H1 (cell line): ENCODE data around the gene DDX3X. TPM values are rescaled to one million over a fixed set of nuclear protein-coding genes. Genes with fewer than 3 reads are reported as not detected.
A peak's percentile ranks its signal among the peaks of the same experiment; 100 is the strongest.

Experiments used
- CTCF ChIA-PET: fragments of 300-600 bp; sonication (Branson Sonifier 250); formaldehyde crosslinking; loops from one replicate; lab custom pipeline; 2021; ENCODE audit not compliant: partially characterized antibody; lab: Charles Lee
- POLR2A ChIA-PET: fragments of 300-600 bp; sonication (Branson Sonifier 250); formaldehyde crosslinking; loops from one replicate; lab custom pipeline; 2021; ENCODE audit warnings: inconsistent platforms; ENCODE audit not compliant: partially characterized antibody; lab: Charles Lee
- DNase-seq, 2 experiments: peaks; one replicate each; pipeline versions ENCODE4 v3.0.0 to v3.0.0-alpha.2; 2010 to 2022; ENCODE audit warnings: low spot score in 2 of 2, low read depth in 1 of 2, mixed read lengths in 1 of 2
- FAIRE-seq: peaks from 2 replicates; lab custom pipeline; 2011; peaks lifted over from hg19 to GRCh38; lab: Jason Lieb, UNC
- H2AFZ ChIP-seq: 2 replicates; pipeline ENCODE4 v1.8.1; 2012; ENCODE audit warnings: low read length, inconsistent platforms
- H2AK5ac ChIP-seq: 2 replicates; pipeline ENCODE4 v1.6.1; 2013; ENCODE audit warnings: low read depth, low read length
- H2BK120ac ChIP-seq: replicated peaks from 2 replicates; pipeline ENCODE3; 2013; ENCODE audit warnings: low read depth, low read length, inconsistent platforms
- H2BK12ac ChIP-seq: 2 replicates; pipeline ENCODE4 v1.6.1; 2013; ENCODE audit warnings: low read depth, low read length
- H2BK15ac ChIP-seq: 2 replicates; pipeline ENCODE4 v1.6.1; 2013; ENCODE audit warnings: low read length
- H2BK20ac ChIP-seq: 2 replicates; pipeline ENCODE4 v1.6.1; 2013; ENCODE audit warnings: low read length
- H2BK5ac ChIP-seq: 2 replicates; pipeline ENCODE4 v1.6.1; 2013; ENCODE audit warnings: low read depth, low read length
- H3K14ac ChIP-seq: 2 replicates; pipeline ENCODE4 v1.6.1; 2013; ENCODE audit warnings: inconsistent platforms; ENCODE audit not compliant: insufficient read length
- H3K18ac ChIP-seq: 2 replicates; pipeline ENCODE4 v1.6.1; 2013; ENCODE audit warnings: low read length; ENCODE audit errors: extremely low read depth
- H3K23ac ChIP-seq: 2 replicates; pipeline ENCODE4 v1.6.1; 2013; ENCODE audit warnings: inconsistent platforms; ENCODE audit not compliant: insufficient read length
- H3K23me2 ChIP-seq: 2 replicates; pipeline ENCODE4 v1.6.1; 2013; ENCODE audit warnings: low read depth, low read length
- H3K27ac ChIP-seq: 2 replicates; pipeline ENCODE4 v1.6.1; 2011; ENCODE audit warnings: low read depth, low read length, inconsistent platforms
- H3K27me3 ChIP-seq, 4 experiments: replicated peaks in 1 of 4; 1 replicate in 1 of 4; 2 replicates in 3 of 4; pipeline versions ENCODE4 v1.6.1 to v1.8.1; 2011 to 2013; ENCODE audit warnings: low read length in 3 of 4, mild to moderate bottlenecking in 3 of 4, inconsistent platforms in 2 of 4, mixed read lengths in 2 of 4, moderate library complexity in 1 of 4; ENCODE audit not compliant: control insufficient read depth in 3 of 4, insufficient read depth in 3 of 4; ENCODE audit errors: extremely low read depth in 1 of 4
- H3K36me3 ChIP-seq, 4 experiments: 2 replicates each; pipeline versions ENCODE4 v1.6.1 to v1.8.1; 2011 to 2013; ENCODE audit warnings: mild to moderate bottlenecking in 4 of 4, low read length in 3 of 4, moderate library complexity in 2 of 4, control low read depth in 1 of 4, inconsistent platforms in 1 of 4; ENCODE audit not compliant: insufficient read depth in 4 of 4, control insufficient read depth in 2 of 4
- H3K4ac ChIP-seq: replicated peaks from 2 replicates; pipeline ENCODE3; 2013; ENCODE audit warnings: low read length, low read depth, mixed read lengths, inconsistent platforms; ENCODE audit not compliant: insufficient read length
- H3K4me1 ChIP-seq, 4 experiments: replicated peaks in 1 of 4; 1 replicate in 1 of 4; 2 replicates in 3 of 4; pipeline versions ENCODE4 v1.6.1 to v1.8.1; 2011 to 2013; ENCODE audit warnings: low read length in 3 of 4, inconsistent platforms in 2 of 4, mixed read lengths in 1 of 4; ENCODE audit not compliant: insufficient read depth in 4 of 4, control insufficient read depth in 3 of 4
- H3K4me2 ChIP-seq, 2 experiments: 2 replicates each; pipeline versions ENCODE4 v1.6.1 to v1.8.1; 2011 to 2013; ENCODE audit warnings: low read depth in 2 of 2, low read length in 2 of 2, control low read depth in 1 of 2, inconsistent platforms in 1 of 2, mild to moderate bottlenecking in 1 of 2; ENCODE audit not compliant: insufficient read depth in 1 of 2
- H3K4me3 ChIP-seq, 4 experiments: fragments of 200-600, 300-600 bp in 1 of 4; sonication (generic), shearing (Covaris generic), sonication (Bioruptor Twin) in 1 of 4; 2 replicates each; pipeline versions ENCODE4 v1.5.1 to v1.8.1; 2011 to 2016; ENCODE audit warnings: low read length in 4 of 4, low read depth in 3 of 4, control low read depth in 2 of 4, inconsistent platforms in 2 of 4, mild to moderate bottlenecking in 2 of 4, mixed read lengths in 1 of 4, moderate library complexity in 1 of 4; ENCODE audit not compliant: insufficient read depth in 2 of 4; ENCODE audit errors: extremely low read depth in 1 of 4
- H3K56ac ChIP-seq: replicated peaks from 2 replicates; pipeline ENCODE3; 2013; ENCODE audit warnings: low read depth, mild to moderate bottlenecking, mixed read lengths, low read length, inconsistent platforms; ENCODE audit not compliant: insufficient read length
- H3K79me1 ChIP-seq: 2 replicates; pipeline ENCODE4 v1.6.1; 2013; ENCODE audit warnings: low read depth, low read length, control low read depth
- H3K79me2 ChIP-seq, 2 experiments: 2 replicates each; pipeline versions ENCODE4 v1.6.1 to v1.8.1; 2012 to 2013; ENCODE audit warnings: low read length in 2 of 2, mild to moderate bottlenecking in 2 of 2, inconsistent platforms in 1 of 2; ENCODE audit not compliant: insufficient read depth in 2 of 2, control insufficient read depth in 1 of 2
- H3K9ac ChIP-seq, 4 experiments: replicated peaks in 1 of 4; 1 replicate in 1 of 4; 2 replicates in 3 of 4; pipeline versions ENCODE4 v1.6.1 to v1.8.1; 2011 to 2013; ENCODE audit warnings: low read depth in 3 of 4, low read length in 3 of 4, control low read depth in 2 of 4, mild to moderate bottlenecking in 2 of 4, moderate library complexity in 2 of 4, inconsistent platforms in 1 of 4; ENCODE audit errors: extremely low read depth in 1 of 4
- H3K9me3 ChIP-seq, 2 experiments: 2 replicates each; pipeline versions ENCODE4 v1.6.1 to v1.8.1; 2012 to 2013; ENCODE audit warnings: mild to moderate bottlenecking in 2 of 2, moderate library complexity in 2 of 2, control low read depth in 1 of 2, inconsistent platforms in 1 of 2, low read depth in 1 of 2, low read length in 1 of 2, mixed read lengths in 1 of 2; ENCODE audit not compliant: insufficient read depth in 2 of 2
- H4K20me1 ChIP-seq, 2 experiments: replicated peaks in 1 of 2; 2 replicates each; pipeline versions ENCODE3 to v1.8.1; 2011 to 2013; ENCODE audit warnings: inconsistent platforms in 2 of 2, low read length in 2 of 2, mild to moderate bottlenecking in 1 of 2; ENCODE audit not compliant: insufficient read depth in 2 of 2, control insufficient read depth in 1 of 2
- H4K5ac ChIP-seq: 2 replicates; pipeline ENCODE4 v1.6.1; 2013; ENCODE audit warnings: low read length, low read depth, mixed read lengths, inconsistent platforms; ENCODE audit not compliant: insufficient read length
- H4K8ac ChIP-seq: 2 replicates; pipeline ENCODE4 v1.8.0; 2013; ENCODE audit warnings: mild to moderate bottlenecking, moderate library complexity, low read length, inconsistent platforms; ENCODE audit not compliant: insufficient read depth; ENCODE audit errors: extremely low read depth
- H4K91ac ChIP-seq: replicated peaks from 2 replicates; pipeline ENCODE3; 2013; ENCODE audit warnings: low read length, mixed read lengths, inconsistent platforms; ENCODE audit not compliant: insufficient read length
- ATF3 ChIP-seq: IDR thresholded peaks from 2 replicates; pipeline ENCODE4 v1.6.1; 2011; ENCODE audit warnings: low read depth, mild to moderate bottlenecking, low read length; ENCODE audit not compliant: insufficient read depth
- BACH1 ChIP-seq: IDR thresholded peaks from 2 replicates; pipeline ENCODE4 v1.6.1; 2012; ENCODE audit warnings: low read length, improper control_type of control experiment
- BRCA1 ChIP-seq: IDR thresholded peaks from 2 replicates; pipeline ENCODE4 v1.6.1; 2012; ENCODE audit warnings: low read depth, low read length, improper control_type of control experiment
- CBX5 ChIP-seq: fragments of 300-800, 300-1000 bp; sonication (generic); IDR thresholded peaks from 2 replicates; pipeline ENCODE4 v1.7.1; 2016; ENCODE audit warnings: antibody characterized with exemption, low read length, low read depth
- EGR1 ChIP-seq: IDR thresholded peaks from 2 replicates; pipeline ENCODE4 v1.6.1; 2011; ENCODE audit warnings: low read depth, low read length, borderline replicate concordance
- HDAC6 ChIP-seq: IDR thresholded peaks from one replicate; pipeline ENCODE4 v1.7.1; 2012; ENCODE audit warnings: low read depth, mild to moderate bottlenecking, inconsistent platforms, low read length, moderate library complexity
- MAFK ChIP-seq: IDR thresholded peaks from 2 replicates; pipeline ENCODE4 v1.6.1; 2012; ENCODE audit warnings: low read depth, mild to moderate bottlenecking, improper control_type of control experiment, low read length
- SAP30 ChIP-seq: fragments of 300-600 bp; sonication (generic); IDR thresholded peaks from 2 replicates; pipeline ENCODE4 v1.7.1; 2012; ENCODE audit warnings: low read length, moderate library complexity, mild to moderate bottlenecking, inconsistent platforms; ENCODE audit not compliant: insufficient read depth, insufficient replicate concordance
- SP2 ChIP-seq: IDR thresholded peaks from 2 replicates; pipeline ENCODE4 v1.6.1; 2012; ENCODE audit warnings: mild to moderate bottlenecking, low read length, inconsistent platforms
- SP4 ChIP-seq: IDR thresholded peaks from 2 replicates; pipeline ENCODE4 v1.6.1; 2012; ENCODE audit warnings: low read length, inconsistent platforms
- SRF ChIP-seq: IDR thresholded peaks from 2 replicates; pipeline ENCODE4 v1.6.1; 2011; ENCODE audit warnings: mild to moderate bottlenecking, low read depth, low read length, moderate library complexity
- TAF1 ChIP-seq: IDR thresholded peaks from 2 replicates; pipeline ENCODE4 v1.6.1; 2011; ENCODE audit warnings: mild to moderate bottlenecking, low read depth, low read length
- ZNF274 ChIP-seq: IDR thresholded peaks from 2 replicates; pipeline ENCODE4 v1.7.0; 2012; ENCODE audit warnings: low read length, borderline replicate concordance; ENCODE audit errors: extremely low read depth
- WGBS, 2 experiments: shearing (Covaris generic) in 1 of 2; methylation state at CpG; one replicate each; pipeline versions ENCODE4 v1.1.6 to v1.1.7; 2013 to 2015; ENCODE audit warnings: low lambda C conversion rate in 2 of 2, mixed read lengths in 2 of 2, inconsistent platforms in 1 of 2, low coverage in 1 of 2, missing lambda C conversion rate in 1 of 2; ENCODE audit not compliant: insufficient replicate concordance in 2 of 2, insufficient coverage in 1 of 2, insufficient read length in 1 of 2; ENCODE audit errors: extremely low coverage in 1 of 2, missing lambda C conversion rate in 1 of 2; 5-methylcytosine and 5-hydroxymethylcytosine counted together
- polyA plus RNA-seq, 7 experiments: library from polyadenylated mRNA; depleted of rRNA in 3 of 7; stranded (reverse) in 5 of 7; unstranded in 2 of 7; fragments of >200 nt in 5 of 7; fragments of 200-250 nt in 2 of 7; gene quantifications; 1 replicate in 5 of 7; 2 replicates in 1 of 7; 4 replicates in 1 of 7; pipeline versions ENCODE4 v1.2.1 to v1.2.3, GENCODE V29; 2011 to 2013; ENCODE audit warnings: missing spikeins in 2 of 7, mixed read lengths in 2 of 7
- total RNA-seq: library from RNA; stranded (reverse); fragmentation: NEBNext Ultra II Directional; extraction: Animal tissue kit (Norgen Biotek cat#: 25700); gene quantifications from 2 replicates; pipeline ENCODE4 v1.2.1, GENCODE V29; 2021

DDX3X gene
- total and polyA plus RNA-seq, 2 of the 8 experiments (the other 6 are each of a cell fraction or from before 2014, with no cell fraction given), result 39.4 to 291 TPM

- Histone ChIP-seq H3K23ac (no peak overlapping the region), H3K79me1 (no peaks in the 10 kb centered on the region), H3K23me2 (0 out of 2 replicates have a peak, but pooled peaks cover 2% of the 10 kb centered on the region), H2BK120ac (no peak overlapping the region), H3K36me3 (peaks cover 3 to 46% (median 11%) of the 10 kb centered on the region in 4 experiments; a peak in 7 of 8 replicates), H3K4me2 (peak overlapping the region; percentile 71 to 86), H4K8ac (no peak overlapping the region), H3K9ac (peak overlapping the region in 3 of 4 experiments; percentile 2 to 64 (median 21); a peak in 4 of 7 replicates), H3K27ac (no peak overlapping the region), H3K9me3 (no peaks in the 10 kb centered on the region), H4K5ac (no peak overlapping the region), H3K18ac (no peak overlapping the region), H3K4me3 (peak overlapping the region; percentile 66 to 99 (median 92)), H3K14ac (no peak overlapping the region), H3K79me2 (peaks cover 38 to 78% of the 10 kb centered on the region in 2 experiments), H4K20me1 (peaks cover 23 to 28% of the 10 kb centered on the region in 2 experiments), H3K56ac (no peak overlapping the region), H3K4me1 (peaks cover 0 to 5% (median 4%) of the 10 kb centered on the region in 4 experiments; a peak in 4 of 7 replicates), H2BK20ac (no peak overlapping the region), H2AFZ (no peak overlapping the region), H3K27me3 (no peaks in the 10 kb centered on the region), H2AK5ac (no peak overlapping the region), H4K91ac (no peak overlapping the region), H3K4ac (no peak overlapping the region), H2BK12ac (no peak overlapping the region), H2BK5ac (no peak overlapping the region), H2BK15ac (no peak overlapping the region)
- ChIA-PET CTCF (no interaction called here), POLR2A (interaction anchor here (0.7 to 3.6 kb wide), 12 partner anchors 11 to 179 kb away, joined by 3 to 33 read pairs (median 4); no protein-coding TSS in a partner anchor)
- TF ChIP-seq ZNF274 (no peak), SP2 (no peak), SP4 (no peak), BACH1 (no peak), ATF3 (no peak), MAFK (no peak), HDAC6 (no peak), BRCA1 (no peak), SAP30 (no peak), EGR1 (no peak), SRF (no peak), TAF1 (no peak), CBX5 (no peak)
- FAIRE-seq (no peak), DNase-seq (no peak)
- WGBS, 2 experiments, result 35% methylated on average over 6 of the region's 6 CpGs; no CpG with 5 or more reads in 1 of the 2 experiments
Observed at GRCh38 chrX:41335958-41336331, 2.0 kb downstream of the DDX3X start.
